Loucy (cell line): ENCODE measurements around the gene FARP1.

Source experiments
- H2AFZ ChIP-seq: fragments of 200-600 bp; sonication (generic); 2 replicates; pipeline ENCODE4 v1.6.0; 2016; ENCODE audit warnings: antibody characterized with exemption, mild to moderate bottlenecking, low read length, moderate library complexity
- H3F3A ChIP-seq: fragments of 200-600 bp; 2 replicates; pipeline ENCODE4 v1.6.0; 2016; ENCODE audit warnings: antibody characterized with exemption, low read depth, mild to moderate bottlenecking
- H3K27me3 ChIP-seq: fragments of 200-600 bp; sonication (generic); 2 replicates; pipeline ENCODE4 v1.6.1; 2014; ENCODE audit warnings: low read length, mild to moderate bottlenecking; ENCODE audit not compliant: insufficient read depth, poor library complexity, severe bottlenecking
- H3K36me3 ChIP-seq: fragments of 200-600 bp; sonication (generic); 2 replicates; pipeline ENCODE4 v1.6.1; 2016; ENCODE audit warnings: low read length; ENCODE audit not compliant: insufficient read depth
- H3K4me1 ChIP-seq: fragments of 200-600 bp; sonication (generic); 2 replicates; pipeline ENCODE4 v1.5.1; 2014; ENCODE audit warnings: low read length, mild to moderate bottlenecking; ENCODE audit not compliant: insufficient read depth, poor library complexity, severe bottlenecking
- H3K4me2 ChIP-seq: fragments of 200-600 bp; sonication (generic); 2 replicates; pipeline ENCODE4 v1.6.0; 2014; ENCODE audit warnings: antibody characterized with exemption, low read length, low read depth, mild to moderate bottlenecking; ENCODE audit not compliant: poor library complexity, severe bottlenecking
- H3K4me3 ChIP-seq: fragments of 200-600 bp; sonication (generic); 2 replicates; pipeline ENCODE4 v1.5.1; 2014; ENCODE audit warnings: low read length, mild to moderate bottlenecking, mixed read lengths; ENCODE audit not compliant: poor library complexity, severe bottlenecking
- H3K79me2 ChIP-seq: fragments of 200-600 bp; sonication (generic); 2 replicates; pipeline ENCODE4 v1.6.1; 2014; ENCODE audit warnings: low read length; ENCODE audit not compliant: insufficient read depth
- H3K9ac ChIP-seq: fragments of 200-600 bp; sonication (generic); 2 replicates; pipeline ENCODE4 v1.6.0; 2014; ENCODE audit warnings: mild to moderate bottlenecking, low read depth, low read length, moderate library complexity; ENCODE audit not compliant: poor library complexity, severe bottlenecking
- H3K9me2 ChIP-seq: fragments of 200-600 bp; sonication (generic); replicated peaks from 2 replicates; pipeline ENCODE4 v1.6.1; 2016; ENCODE audit warnings: low read depth, low read length, mixed read lengths
- H3K9me3 ChIP-seq: fragments of 200-600 bp; sonication (generic); 2 replicates; pipeline ENCODE4 v1.6.1; 2014; ENCODE audit warnings: mild to moderate bottlenecking, antibody characterized with exemption, low read length, low read depth; ENCODE audit not compliant: insufficient read depth
- H4K20me1 ChIP-seq: fragments of 200-600 bp; sonication (generic); 2 replicates; pipeline ENCODE4 v1.6.0; 2014; ENCODE audit warnings: antibody characterized with exemption, low read length, mild to moderate bottlenecking; ENCODE audit not compliant: insufficient read depth, poor library complexity, severe bottlenecking
- EZH2phosphoT487 ChIP-seq: fragments of 200-600 bp; IDR thresholded peaks from 2 replicates; pipeline ENCODE4 v1.6.1; 2018; ENCODE audit warnings: antibody characterized with exemption, mild to moderate bottlenecking, moderate library complexity, borderline replicate concordance
- TF ChIP-seq, protein P1 (sequence below): fragments of 200-600 bp; sonication (generic); conservative IDR thresholded peaks from 2 replicates; pipeline ENCODE4 v1.5.1; 2014; ENCODE audit warnings: mild to moderate bottlenecking, antibody characterized with exemption, low read length

Gene FARP1

DNA sequence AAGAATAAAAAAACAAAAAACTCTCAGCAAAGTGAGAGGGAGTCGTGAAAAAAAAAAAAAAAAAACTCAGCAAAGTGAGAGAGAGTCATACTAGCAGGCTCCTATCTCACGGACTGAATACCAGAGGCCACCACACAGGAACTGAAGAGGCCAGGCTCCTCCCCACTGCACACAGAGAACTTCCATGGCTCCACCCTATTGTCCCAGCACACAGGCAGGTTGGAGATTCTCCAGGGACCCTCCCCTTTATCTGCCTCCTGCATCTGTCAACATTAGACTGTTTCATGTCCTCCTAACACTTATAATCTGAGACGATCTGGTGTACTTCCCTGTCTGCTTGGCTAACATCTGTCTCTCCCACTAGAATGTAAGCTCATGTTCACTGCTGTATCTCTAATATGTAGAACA is 37.0 kb upstream of the FARP1 start:
- Histone ChIP-seq H3K4me1 (no peaks in the 10 kb centered on the region), H3K4me3 (no peak overlapping the region), H3F3A (no peaks in the 10 kb centered on the region), H4K20me1 (no peaks in the 10 kb centered on the region), H3K27me3 (no peaks in the 10 kb centered on the region), H3K9ac (no peak overlapping the region), H3K79me2 (no peaks in the 10 kb centered on the region), H2AFZ (no peak overlapping the region), H3K9me3 (no peaks in the 10 kb centered on the region), H3K4me2 (no peak overlapping the region), H3K9me2 (no peaks in the 10 kb centered on the region), H3K36me3 (no peaks in the 10 kb centered on the region)
- TF ChIP-seq EZH2phosphoT487: no peak
- TF ChIP-seq, protein P1, sequence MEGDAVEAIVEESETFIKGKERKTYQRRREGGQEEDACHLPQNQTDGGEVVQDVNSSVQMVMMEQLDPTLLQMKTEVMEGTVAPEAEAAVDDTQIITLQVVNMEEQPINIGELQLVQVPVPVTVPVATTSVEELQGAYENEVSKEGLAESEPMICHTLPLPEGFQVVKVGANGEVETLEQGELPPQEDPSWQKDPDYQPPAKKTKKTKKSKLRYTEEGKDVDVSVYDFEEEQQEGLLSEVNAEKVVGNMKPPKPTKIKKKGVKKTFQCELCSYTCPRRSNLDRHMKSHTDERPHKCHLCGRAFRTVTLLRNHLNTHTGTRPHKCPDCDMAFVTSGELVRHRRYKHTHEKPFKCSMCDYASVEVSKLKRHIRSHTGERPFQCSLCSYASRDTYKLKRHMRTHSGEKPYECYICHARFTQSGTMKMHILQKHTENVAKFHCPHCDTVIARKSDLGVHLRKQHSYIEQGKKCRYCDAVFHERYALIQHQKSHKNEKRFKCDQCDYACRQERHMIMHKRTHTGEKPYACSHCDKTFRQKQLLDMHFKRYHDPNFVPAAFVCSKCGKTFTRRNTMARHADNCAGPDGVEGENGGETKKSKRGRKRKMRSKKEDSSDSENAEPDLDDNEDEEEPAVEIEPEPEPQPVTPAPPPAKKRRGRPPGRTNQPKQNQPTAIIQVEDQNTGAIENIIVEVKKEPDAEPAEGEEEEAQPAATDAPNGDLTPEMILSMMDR: no peak

DNA sequence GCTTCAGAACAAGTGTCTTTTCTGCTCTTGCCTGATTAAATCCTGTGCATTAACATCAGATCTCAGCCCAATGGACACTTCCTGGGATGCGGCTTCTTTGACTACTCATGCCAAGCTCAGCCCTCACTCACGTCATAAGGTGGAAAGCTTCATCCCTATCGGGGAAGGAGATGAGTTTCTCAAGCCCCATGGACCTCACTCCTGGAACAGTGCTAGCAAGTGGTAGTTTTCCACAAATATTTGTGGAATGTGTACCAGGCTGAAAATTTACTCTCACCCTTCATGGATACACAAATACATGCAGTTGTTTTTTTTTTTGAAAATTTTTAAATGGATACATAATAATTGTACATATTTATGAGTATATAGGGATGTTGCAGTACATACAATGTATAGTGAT is 34.6 kb upstream of the FARP1 start:
- Histone ChIP-seq H4K20me1 (no peaks in the 10 kb centered on the region), H3K9ac (no peak overlapping the region), H3K4me2 (no peak overlapping the region), H3F3A (no peaks in the 10 kb centered on the region), H3K9me3 (no peaks in the 10 kb centered on the region; the same call in 1 of the 2 replicates), H3K79me2 (no peaks in the 10 kb centered on the region), H3K4me1 (no peaks in the 10 kb centered on the region), H3K9me2 (no peaks in the 10 kb centered on the region), H2AFZ (no peak overlapping the region), H3K27me3 (no peaks in the 10 kb centered on the region), H3K36me3 (no peaks in the 10 kb centered on the region), H3K4me3 (no peak overlapping the region)
- no peak for TF ChIP-seq EZH2phosphoT487
- TF ChIP-seq, protein P1: no peak

DNA sequence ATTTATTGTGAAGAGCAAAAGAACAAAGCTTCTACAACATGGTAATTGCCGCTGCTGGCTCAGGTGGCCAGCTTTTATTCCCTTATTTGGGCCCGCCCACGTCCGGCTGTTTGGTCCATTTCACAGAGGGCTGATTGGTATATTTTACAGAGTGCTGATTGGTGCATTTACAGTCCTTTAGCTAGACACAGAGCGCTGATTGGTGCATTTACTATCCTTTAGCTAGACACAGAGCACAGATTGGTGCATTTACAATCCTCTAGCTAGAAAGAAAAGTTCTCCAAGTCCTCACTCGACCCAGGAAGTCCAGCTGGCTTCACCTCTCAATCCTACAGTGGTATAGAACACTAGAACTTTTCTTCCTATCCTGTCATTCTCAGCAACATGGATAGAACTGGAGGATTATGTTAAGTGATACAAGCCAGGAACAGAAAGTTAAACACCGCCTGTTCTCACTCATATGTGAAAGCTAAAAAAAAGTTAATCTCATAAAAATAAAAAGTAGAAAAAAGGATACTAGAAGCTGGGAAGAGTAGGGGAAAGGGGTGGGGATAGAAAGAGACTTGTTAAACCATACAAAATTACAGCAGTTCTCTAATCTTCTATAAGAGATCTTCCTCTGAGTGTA is 33.6 kb upstream of the FARP1 start:
- Histone ChIP-seq H3K79me2 (no peaks in the 10 kb centered on the region), H3K4me1 (no peaks in the 10 kb centered on the region), H3K4me2 (no peak overlapping the region), H3F3A (no peaks in the 10 kb centered on the region), H3K4me3 (no peak overlapping the region), H3K27me3 (no peaks in the 10 kb centered on the region), H3K36me3 (no peaks in the 10 kb centered on the region), H2AFZ (no peak overlapping the region), H3K9me3 (no peaks in the 10 kb centered on the region; the same call in 1 of the 2 replicates), H3K9me2 (no peaks in the 10 kb centered on the region), H4K20me1 (no peaks in the 10 kb centered on the region), H3K9ac (no peak overlapping the region)
- TF ChIP-seq, protein P1: no peak
- TF ChIP-seq EZH2phosphoT487: no peak
